Measurements from ENCODE around the gene MUC5B. TPM values are rescaled to one million over a fixed set of nuclear protein-coding genes. Genes with fewer than 3 reads are reported as not detected.

Gene MUC5B
- total and polyA plus RNA-seq, 7 experiments from 2014 or later: not detected

DNA sequence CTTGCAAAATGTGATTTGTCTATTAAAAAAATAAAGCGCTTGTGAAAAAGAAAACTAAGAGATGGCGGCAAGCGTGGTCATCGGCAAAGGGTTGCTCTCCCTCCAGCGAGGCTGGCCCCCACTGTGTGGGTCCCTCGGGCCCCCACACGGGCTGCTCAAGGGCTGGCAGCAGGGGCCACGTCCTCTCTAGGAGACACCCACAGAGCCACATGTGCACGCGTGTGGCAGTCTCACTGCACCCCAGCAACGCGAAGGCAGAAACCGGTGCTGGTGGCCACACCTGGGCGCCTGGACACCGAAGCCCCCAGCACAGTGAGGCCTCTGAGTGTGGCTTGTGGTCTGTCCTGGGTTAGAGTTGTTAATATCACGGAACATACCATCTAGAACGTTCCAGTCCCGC lies 52.2 kb downstream of the MUC5B start:
- no peaks in the 10 kb centered on the region for H3K4me1 ChIP-seq (ENCODE audit: control insufficient read depth in 2 of 2, insufficient read depth in 2 of 2, low read length in 2 of 2)
- no peaks in the 10 kb centered on the region for H3K27me3 ChIP-seq (ENCODE audit: control insufficient read depth in 2 of 2, insufficient read depth in 2 of 2, low read length in 2 of 2)
- H3K4me1 Mint-ChIP-seq: peaks cover 0 to 2% (median 0%) of the 10 kb centered on the region in 7 donors
- H3K4me3 ChIP-seq (ENCODE audit: low read length): no peak overlapping the region
- ChIA-PET CTCF (no interaction called here), POLR2A (no interaction called here)
- H3K27ac ChIP-seq (ENCODE audit: low read depth, low read length): no peak overlapping the region
- H3K4me3 Mint-ChIP-seq: no peak overlapping the region
- H3K36me3 ChIP-seq (ENCODE audit: control insufficient read depth in 2 of 3, insufficient read depth in 3 of 3, low read length in 3 of 3): peaks cover 0 to 48% (median 0%) of the 10 kb centered on the region in 3 experiments
- no peaks in the 10 kb centered on the region for H3K9me3 ChIP-seq (ENCODE audit: control insufficient read depth in 2 of 3, low read length in 3 of 3)
- no peaks in the 10 kb centered on the region for H3K9me3 Mint-ChIP-seq
- H3K36me3 Mint-ChIP-seq: peaks cover 0 to 29% (median 4%) of the 10 kb centered on the region in 5 donors
- DNase-seq (no peak), ATAC-seq (no peak)
- intact Hi-C loops (cut with micrococcal nuclease): no loop called here
- H3K27ac Mint-ChIP-seq: no peak overlapping the region
- H3K27me3 Mint-ChIP-seq: no peaks in the 10 kb centered on the region

- H3K9me3 ChIP-seq (ENCODE audit: control insufficient read depth in 2 of 3, low read length in 3 of 3): no peaks in the 10 kb centered on the region
- intact Hi-C loops (cut with micrococcal nuclease): no loop called here
- ChIA-PET POLR2A (no interaction called here), CTCF (no interaction called here)
- H3K9me3 Mint-ChIP-seq: no peaks in the 10 kb centered on the region
- no peaks in the 10 kb centered on the region for H3K27me3 Mint-ChIP-seq
- H3K36me3 Mint-ChIP-seq: peaks cover 0 to 29% (median 4%) of the 10 kb centered on the region in 5 donors
- peaks cover 0 to 2% (median 0%) of the 10 kb centered on the region in 7 donors for H3K4me1 Mint-ChIP-seq
- ATAC-seq (no peak), DNase-seq (no peak)
- H3K27ac Mint-ChIP-seq: no peak overlapping the region
- peaks cover 0 to 60% (median 0%) of the 10 kb centered on the region in 3 experiments for H3K36me3 ChIP-seq (ENCODE audit: control insufficient read depth in 2 of 3, insufficient read depth in 3 of 3, low read length in 3 of 3)
- H3K27ac ChIP-seq (ENCODE audit: low read depth, low read length): no peak overlapping the region
- H3K4me3 Mint-ChIP-seq: no peak overlapping the region
- H3K27me3 ChIP-seq (ENCODE audit: control insufficient read depth in 2 of 2, insufficient read depth in 2 of 2, low read length in 2 of 2): no peaks in the 10 kb centered on the region
- no peak overlapping the region for H3K4me3 ChIP-seq (ENCODE audit: low read length)
- H3K4me1 ChIP-seq (ENCODE audit: control insufficient read depth in 2 of 2, insufficient read depth in 2 of 2, low read length in 2 of 2): no peaks in the 10 kb centered on the region
Measured at GRCh38 chr11:1276041-1276790, 53.4 kb downstream of the MUC5B start.

- intact Hi-C loops (cut with micrococcal nuclease): no loop called here
- ATAC-seq (no peak), DNase-seq (no peak)
- Mint-ChIP-seq H3K4me1 (peaks cover 0 to 2% (median 0%) of the 10 kb centered on the region in 7 donors), H3K4me3 (no peak overlapping the region), H3K27me3 (no peaks in the 10 kb centered on the region), H3K9me3 (no peaks in the 10 kb centered on the region), H3K27ac (peak overlapping the region in 1 of 9 donors; percentile 24), H3K36me3 (peaks cover 0 to 29% (median 4%) of the 10 kb centered on the region in 5 donors)
- CTCF ChIA-PET: no interaction called here
- Histone ChIP-seq H3K9me3 (ENCODE audit: control insufficient read depth in 2 of 3, low read length in 3 of 3) (no peaks in the 10 kb centered on the region), H3K36me3 (ENCODE audit: control insufficient read depth in 2 of 3, insufficient read depth in 3 of 3, low read length in 3 of 3) (peaks cover 0 to 68% (median 4%) of the 10 kb centered on the region in 3 experiments), H3K4me3 (ENCODE audit: low read length) (no peak overlapping the region), H3K27me3 (ENCODE audit: control insufficient read depth in 2 of 2, insufficient read depth in 2 of 2, low read length in 2 of 2) (no peaks in the 10 kb centered on the region), H3K27ac (ENCODE audit: low read depth, low read length) (no peak overlapping the region), H3K4me1 (ENCODE audit: control insufficient read depth in 2 of 2, insufficient read depth in 2 of 2, low read length in 2 of 2) (no peaks in the 10 kb centered on the region)
- POLR2A ChIA-PET: no interaction called here
Measured at GRCh38 chr11:1276866-1277615, 54.2 kb downstream of the MUC5B start.

- no peaks in the 10 kb centered on the region for H3K9me3 Mint-ChIP-seq
- no peak for ATAC-seq
- intact Hi-C loops (cut with micrococcal nuclease): loop anchor here in 1 of 2 donors (2.0 kb wide), 1 partner anchor 61 kb away; no protein-coding TSS in a partner anchor
Measured at GRCh38 chr11:1277936-1278512, 55.2 kb downstream of the MUC5B start.

DNA sequence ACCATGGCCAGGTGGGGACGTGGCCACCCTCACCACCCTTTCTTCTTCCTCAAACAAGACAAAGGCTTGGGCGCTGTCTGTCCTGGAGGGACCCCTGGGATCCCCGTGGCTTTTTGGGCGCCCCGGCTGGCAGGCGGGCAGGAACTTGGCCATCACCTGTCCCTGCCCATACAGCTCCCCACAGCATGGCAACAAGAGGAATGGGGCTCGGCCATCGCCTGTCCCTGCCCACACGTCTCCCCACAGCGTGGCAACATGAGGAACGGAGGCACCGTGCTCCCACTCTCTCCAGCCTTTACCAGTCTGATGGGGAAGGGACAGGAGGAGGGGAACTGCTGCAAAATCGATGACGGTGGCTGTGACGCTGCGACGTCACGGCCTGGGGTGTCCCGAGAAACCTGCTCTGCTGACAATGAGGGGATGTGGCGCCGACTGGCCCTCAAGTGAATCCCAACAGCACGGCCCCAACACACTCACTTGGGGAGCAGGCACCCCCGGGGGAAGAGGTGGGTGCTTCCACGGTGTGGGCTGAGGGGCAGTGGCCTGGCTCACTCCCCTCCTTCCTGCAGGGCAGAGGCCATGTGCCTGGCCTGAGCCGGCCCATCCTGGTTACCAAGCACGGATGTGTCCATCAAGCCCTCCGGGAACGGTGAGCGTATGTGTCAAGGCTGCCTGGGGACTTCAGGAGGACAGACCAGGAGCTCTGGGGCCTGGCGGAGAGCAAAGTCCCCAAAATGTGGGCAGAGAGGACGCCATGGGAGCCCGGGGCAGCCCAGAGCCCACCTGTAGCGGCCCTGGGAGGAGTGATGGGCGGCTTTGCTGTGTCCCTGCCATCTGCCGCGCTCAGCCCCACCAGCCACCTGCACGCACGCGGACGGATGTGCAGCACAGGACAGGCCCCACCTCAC lies 56.2 kb downstream of the MUC5B start:
- peaks cover 0 to 80% (median 4%) of the 10 kb centered on the region in 3 experiments for H3K36me3 ChIP-seq (ENCODE audit: control insufficient read depth in 2 of 3, insufficient read depth in 3 of 3, low read length in 3 of 3)
- POLR2A ChIA-PET: no interaction called here
- H3K36me3 Mint-ChIP-seq: peaks cover 0 to 29% (median 4%) of the 10 kb centered on the region in 5 donors

More at GRCh38 chr11:1277936-1278512, 55.2 kb downstream of the MUC5B start:
- no peaks in the 10 kb centered on the region for H3K9me3 ChIP-seq (ENCODE audit: control insufficient read depth in 2 of 3, low read length in 3 of 3)
- H3K27me3 Mint-ChIP-seq: no peaks in the 10 kb centered on the region
- H3K4me3 ChIP-seq (ENCODE audit: low read length): no peak overlapping the region
- no peaks in the 10 kb centered on the region for H3K27me3 ChIP-seq (ENCODE audit: control insufficient read depth in 2 of 2, insufficient read depth in 2 of 2, low read length in 2 of 2)
- H3K36me3 ChIP-seq (ENCODE audit: control insufficient read depth in 2 of 3, insufficient read depth in 3 of 3, low read length in 3 of 3): peaks cover 0 to 70% (median 4%) of the 10 kb centered on the region in 3 experiments
- POLR2A ChIA-PET: no interaction called here
- H3K4me1 Mint-ChIP-seq: peaks cover 0 to 2% (median 0%) of the 10 kb centered on the region in 7 donors
- CTCF ChIA-PET: no interaction called here
- no peaks in the 10 kb centered on the region for H3K4me1 ChIP-seq (ENCODE audit: control insufficient read depth in 2 of 2, insufficient read depth in 2 of 2, low read length in 2 of 2)
- H3K27ac ChIP-seq (ENCODE audit: low read depth, low read length): no peak overlapping the region
- no peak overlapping the region for H3K4me3 Mint-ChIP-seq
- DNase-seq: no peak
- peak overlapping the region in 1 of 9 donors; percentile 17 for H3K27ac Mint-ChIP-seq
- peaks cover 0 to 29% (median 4%) of the 10 kb centered on the region in 5 donors for H3K36me3 Mint-ChIP-seq

GRCh38 chr11:1279674-1280055 lies 56.8 kb downstream of the MUC5B start:
- H3K9me3 Mint-ChIP-seq: no peaks in the 10 kb centered on the region
- POLR2A ChIA-PET: no interaction called here
- Histone ChIP-seq H3K27ac (ENCODE audit: low read depth, low read length) (no peak overlapping the region), H3K4me1 (ENCODE audit: control insufficient read depth in 2 of 2, insufficient read depth in 2 of 2, low read length in 2 of 2) (no peaks in the 10 kb centered on the region), H3K36me3 (ENCODE audit: control insufficient read depth in 2 of 3, insufficient read depth in 3 of 3, low read length in 3 of 3) (peaks cover 0 to 84% (median 4%) of the 10 kb centered on the region in 3 experiments), H3K4me3 (ENCODE audit: low read length) (no peak overlapping the region), H3K9me3 (ENCODE audit: control insufficient read depth in 2 of 3, low read length in 3 of 3) (no peaks in the 10 kb centered on the region), H3K27me3 (ENCODE audit: control insufficient read depth in 2 of 2, insufficient read depth in 2 of 2, low read length in 2 of 2) (no peaks in the 10 kb centered on the region)
- no peak overlapping the region for H3K4me3 Mint-ChIP-seq
- intact Hi-C loops (cut with micrococcal nuclease): loop anchor here in 1 of 2 donors (2.0 kb wide), 1 partner anchor 63 kb away; no protein-coding TSS in a partner anchor
- no peak for DNase-seq
- CTCF ChIA-PET: no interaction called here
- H3K36me3 Mint-ChIP-seq: peaks cover 0 to 29% (median 4%) of the 10 kb centered on the region in 5 donors
- H3K4me1 Mint-ChIP-seq: peaks cover 0 to 2% (median 0%) of the 10 kb centered on the region in 7 donors
- H3K27me3 Mint-ChIP-seq: no peaks in the 10 kb centered on the region
- H3K27ac Mint-ChIP-seq: no peak overlapping the region
- no peak for ATAC-seq

More for the DNA sequence above, 56.2 kb downstream of the MUC5B start:
- ATAC-seq: no peak
- no peaks in the 10 kb centered on the region for H3K27me3 Mint-ChIP-seq
- H3K9me3 Mint-ChIP-seq: no peaks in the 10 kb centered on the region
- CTCF ChIA-PET: no interaction called here
- no peak overlapping the region for H3K27ac Mint-ChIP-seq
- no peak overlapping the region for H3K4me3 ChIP-seq (ENCODE audit: low read length)
- no peaks in the 10 kb centered on the region for H3K9me3 ChIP-seq (ENCODE audit: control insufficient read depth in 2 of 3, low read length in 3 of 3)
- no peaks in the 10 kb centered on the region for H3K4me1 ChIP-seq (ENCODE audit: control insufficient read depth in 2 of 2, insufficient read depth in 2 of 2, low read length in 2 of 2)
- H3K27me3 ChIP-seq (ENCODE audit: control insufficient read depth in 2 of 2, insufficient read depth in 2 of 2, low read length in 2 of 2): no peaks in the 10 kb centered on the region
- H3K4me3 Mint-ChIP-seq: no peak overlapping the region
- intact Hi-C loops (cut with micrococcal nuclease): loop anchor here in 1 of 2 donors (2.0 kb wide), 1 partner anchor 62 kb away; no protein-coding TSS in a partner anchor
- no peak for DNase-seq
- no peak overlapping the region for H3K27ac ChIP-seq (ENCODE audit: low read depth, low read length)
- peaks cover 0 to 2% (median 0%) of the 10 kb centered on the region in 7 donors for H3K4me1 Mint-ChIP-seq

Measured in naive thymus-derived CD4-positive, alpha-beta T cell (primary cell).